LNCAP (cell line): Measurements from ENCODE around the gene ARMS2.

Experiments used
- CTCF ChIP-seq: fragments of 450-650 bp; IDR thresholded peaks from 2 replicates; pipeline ENCODE4 v1.5.1; 2017; ENCODE audit warnings: mild to moderate bottlenecking

ARMS2 gene

DNA sequence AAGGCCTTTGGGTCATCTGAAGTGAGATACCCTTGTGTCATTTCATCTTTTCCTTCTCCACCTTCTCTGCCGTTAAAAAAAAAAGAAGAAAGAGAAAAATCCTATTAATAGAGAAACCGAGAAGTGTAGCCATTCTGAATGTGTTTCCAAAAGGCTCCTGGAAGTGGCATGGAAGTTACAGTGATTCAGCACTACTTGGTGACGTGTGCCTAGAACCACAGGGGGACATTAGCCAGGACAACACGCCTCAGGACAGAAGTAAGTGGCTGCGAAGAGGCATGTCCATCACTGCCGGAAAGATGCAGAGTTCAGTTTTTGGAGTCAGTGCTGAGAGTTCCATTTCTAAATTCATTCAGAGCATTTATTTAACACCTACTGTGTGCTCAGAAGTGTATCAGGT lies 13.2 kb downstream of the ARMS2 start:
- TF ChIP-seq CTCF, result no peak

DNA sequence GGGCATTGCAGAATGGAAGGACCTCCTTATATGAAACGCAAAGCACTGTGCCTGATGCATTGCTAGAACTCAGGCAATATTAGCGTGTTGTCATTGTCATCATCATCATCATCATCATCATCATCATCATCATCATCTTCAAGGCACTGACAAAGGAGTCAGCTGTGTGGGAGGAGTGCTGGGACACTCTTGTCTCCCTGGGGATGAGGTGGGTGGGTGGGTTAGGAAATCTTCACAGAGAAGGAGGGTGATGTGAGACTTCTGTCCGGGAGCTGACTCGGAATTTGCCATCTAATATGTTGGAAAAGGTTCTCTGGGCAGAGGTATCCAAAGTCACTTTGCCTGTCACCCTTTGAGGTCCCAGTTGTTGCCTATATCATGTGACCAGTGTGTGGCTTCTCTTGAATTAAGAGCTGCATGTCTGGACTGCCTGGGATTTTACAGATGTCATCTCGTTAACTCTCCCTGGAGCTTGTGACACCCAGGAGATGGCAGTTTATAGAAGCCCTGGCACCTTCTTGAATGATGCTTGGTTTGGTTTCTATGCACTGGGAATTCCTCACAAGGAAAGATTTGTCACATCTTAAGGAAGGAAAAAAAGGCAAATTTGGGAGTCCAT lies 14.0 kb downstream of the ARMS2 start:
- no peak for TF ChIP-seq CTCF

DNA sequence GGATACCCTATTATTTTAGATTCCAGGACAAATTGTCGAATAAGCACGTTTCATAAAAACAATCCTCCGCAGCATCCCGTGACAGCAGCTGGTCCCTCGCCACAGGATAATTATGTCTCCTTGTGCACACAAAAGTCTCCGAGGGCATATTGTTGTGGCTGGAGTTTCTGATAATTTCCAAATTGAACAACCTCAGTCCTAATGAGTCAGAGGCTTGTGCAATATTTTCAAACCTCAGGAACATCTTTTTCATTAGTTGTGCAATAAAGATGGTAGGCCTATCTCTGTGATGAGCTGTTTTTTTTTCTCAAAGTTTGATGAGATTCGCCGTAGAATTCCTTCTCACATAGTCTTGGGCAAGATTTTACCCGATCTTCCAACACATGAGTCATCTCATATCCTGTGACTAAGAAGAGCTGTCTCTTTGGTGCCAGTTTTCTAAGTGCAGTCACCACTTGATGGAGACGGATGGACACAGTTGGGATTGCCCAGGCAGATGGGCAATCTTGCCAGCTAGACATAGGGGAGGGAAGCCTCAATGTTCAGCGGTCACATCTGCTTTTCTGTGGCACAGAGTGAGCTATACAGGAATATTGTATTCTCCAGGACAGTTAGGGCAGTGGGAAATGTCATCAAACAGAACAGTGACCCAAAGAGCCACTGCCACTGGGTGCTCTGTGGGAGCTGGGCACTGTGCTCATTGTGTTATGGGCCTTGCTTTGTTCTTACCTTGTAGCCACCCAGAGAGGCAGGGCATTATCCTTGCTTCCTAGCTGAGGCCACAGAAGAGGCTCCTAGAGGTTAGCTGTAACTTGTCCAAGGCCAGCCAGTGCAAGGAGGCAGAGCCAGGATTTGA lies 14.7 kb downstream of the ARMS2 start:
- no peak for TF ChIP-seq CTCF

GRCh38 chr10:122469848-122470247 lies 15.4 kb downstream of the ARMS2 start:
- no peak for TF ChIP-seq CTCF

- no peak for TF ChIP-seq CTCF
Measured at GRCh38 chr10:122471531-122472177, 17.2 kb downstream of the ARMS2 start.

- no peak for TF ChIP-seq CTCF
Measured at GRCh38 chr10:122473116-122473515, 18.7 kb downstream of the ARMS2 start.

DNA sequence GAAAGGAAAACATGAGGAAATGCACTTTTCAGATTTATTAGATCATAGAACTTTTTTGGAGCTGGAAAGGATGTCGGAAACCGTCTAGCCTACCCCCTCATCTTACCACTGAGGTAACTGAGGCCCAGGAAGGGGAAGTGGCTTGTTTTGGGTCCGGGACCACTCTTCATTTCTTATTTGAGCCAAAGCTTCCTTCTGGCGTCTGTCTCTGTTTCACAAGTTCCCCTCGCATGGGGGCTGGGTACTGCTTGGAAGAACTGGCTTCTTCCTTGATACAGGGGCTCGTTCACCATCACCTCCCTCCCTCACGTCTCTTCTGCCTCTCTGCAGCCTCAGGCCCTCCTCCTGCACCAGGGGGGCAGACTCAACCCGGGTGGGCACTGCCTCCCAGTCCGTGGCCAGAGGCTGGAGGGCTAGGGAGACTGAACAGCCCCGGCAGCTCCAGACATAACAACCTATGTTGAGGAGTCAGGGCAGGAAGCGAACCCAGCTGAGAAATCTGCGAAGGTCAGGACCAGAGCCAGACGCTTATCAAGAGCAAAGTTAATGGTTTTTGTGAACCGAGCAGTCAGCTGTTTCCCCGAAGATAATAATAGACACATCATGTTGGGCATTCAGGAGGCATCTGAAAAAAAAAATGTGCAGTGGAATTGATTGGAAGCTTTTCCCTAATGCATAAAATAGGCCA lies 19.8 kb downstream of the ARMS2 start:
- TF ChIP-seq CTCF, result no peak
